Calu3 (cell line): ENCODE results near the gene PKHD1. TPM values are rescaled to one million over a fixed set of nuclear protein-coding genes. Genes with fewer than 3 reads are reported as not detected.
"Not testable (repeated sequence)": the region's sequence is repeated elsewhere in the genome, so short reads cannot be mapped to it uniquely, and the experiment has no call there.

Experiments
- BruUV-seq: library from RNA; stranded (reverse); fragments of 400-500 nt; replicated peaks from 2 replicates; lab custom pipeline; 2021; lab: Mats Ljungman, UMichigan
- CTCF ChIA-PET: fragments of 300-600 bp; sonication (Branson Sonifier 250); formaldehyde crosslinking; loops from one replicate; lab custom pipeline; 2022; ENCODE audit warnings: antibody characterized with exemption; lab: Charles Lee
- DNase-seq: peaks from one replicate; pipeline ENCODE4 v3.0.0; 2022
- H3K27ac Mint-ChIP-seq: one replicate; pipeline ENCODE4 v1.8.0; 2022; ENCODE audit warnings: mixed read lengths; ENCODE audit not compliant: unreplicated experiment
- H3K27me3 Mint-ChIP-seq: one replicate; pipeline ENCODE4 v1.8.0; 2022; ENCODE audit warnings: mixed read lengths; ENCODE audit not compliant: unreplicated experiment
- H3K36me3 Mint-ChIP-seq: one replicate; pipeline ENCODE4 v1.8.0; 2022; ENCODE audit warnings: mild to moderate bottlenecking, moderate library complexity, mixed read lengths; ENCODE audit not compliant: insufficient read depth, unreplicated experiment
- H3K4me1 Mint-ChIP-seq: one replicate; pipeline ENCODE4 v1.8.0; 2022; ENCODE audit warnings: mild to moderate bottlenecking, low read depth, mixed read lengths; ENCODE audit not compliant: unreplicated experiment
- H3K4me3 Mint-ChIP-seq: one replicate; pipeline ENCODE4 v1.8.0; 2022; ENCODE audit warnings: mild to moderate bottlenecking, low read depth, moderate library complexity, mixed read lengths; ENCODE audit not compliant: unreplicated experiment
- H3K9me3 Mint-ChIP-seq: one replicate; pipeline ENCODE4 v1.8.0; 2022; ENCODE audit warnings: low read depth, mixed read lengths; ENCODE audit not compliant: unreplicated experiment
- intact Hi-C: fragments of 100-400 bp; cut with micrococcal nuclease; formaldehyde crosslinking; loops from one replicate; pipeline ENCODE4 v1.10.0; 2022; ENCODE audit not compliant: unreplicated experiment
- total RNA-seq: library from RNA; stranded (reverse); gene quantifications from 2 replicates; pipeline ENCODE4 v1.2.3, GENCODE V29; 2022
- TF ChIP-seq, protein P1 (sequence below): fragments of 200-600 bp; IDR thresholded peaks from one replicate; pipeline ENCODE4 v1.8.0; 2022; ENCODE audit warnings: antibody characterized with exemption; ENCODE audit not compliant: unreplicated experiment

Gene PKHD1
- total RNA-seq, 1 experiment from 2014 or later = 25.2 TPM

DNA sequence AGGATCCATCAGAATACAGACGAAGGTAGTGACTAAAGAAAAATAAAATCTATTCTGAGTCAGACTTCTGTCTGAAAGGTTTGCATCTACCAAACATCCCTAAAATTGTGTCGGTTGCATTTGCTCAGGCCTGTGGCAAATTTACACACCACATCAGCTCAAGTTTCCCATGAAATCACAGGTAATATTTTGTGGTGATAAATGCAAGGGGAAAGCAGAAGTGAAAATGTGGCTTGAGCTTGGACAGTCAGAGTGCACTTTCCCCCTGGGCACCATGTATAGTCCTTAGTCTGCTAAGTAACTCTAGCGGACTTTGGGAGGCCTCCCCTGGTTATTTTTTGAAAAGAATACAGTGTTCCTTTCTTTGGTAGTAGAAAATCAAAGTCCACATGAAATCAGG, 159.1 kb downstream of the PKHD1 start:
- no peaks in the 10 kb centered on the region for H3K9me3 Mint-ChIP-seq
- no peak overlapping the region for H3K4me3 Mint-ChIP-seq
- CTCF ChIA-PET = interaction anchor here (0.5 kb wide), 1 partner anchor 106 kb away, joined by 3 read pairs; no protein-coding TSS in a partner anchor
- intact Hi-C loops = no loop called here
- peaks cover 6% of the 10 kb centered on the region for H3K36me3 Mint-ChIP-seq
- DNase-seq = no peak
- no peaks in the 10 kb centered on the region for H3K4me1 Mint-ChIP-seq
- no peaks in the 10 kb centered on the region for H3K27me3 Mint-ChIP-seq
- TF ChIP-seq, protein P1, sequence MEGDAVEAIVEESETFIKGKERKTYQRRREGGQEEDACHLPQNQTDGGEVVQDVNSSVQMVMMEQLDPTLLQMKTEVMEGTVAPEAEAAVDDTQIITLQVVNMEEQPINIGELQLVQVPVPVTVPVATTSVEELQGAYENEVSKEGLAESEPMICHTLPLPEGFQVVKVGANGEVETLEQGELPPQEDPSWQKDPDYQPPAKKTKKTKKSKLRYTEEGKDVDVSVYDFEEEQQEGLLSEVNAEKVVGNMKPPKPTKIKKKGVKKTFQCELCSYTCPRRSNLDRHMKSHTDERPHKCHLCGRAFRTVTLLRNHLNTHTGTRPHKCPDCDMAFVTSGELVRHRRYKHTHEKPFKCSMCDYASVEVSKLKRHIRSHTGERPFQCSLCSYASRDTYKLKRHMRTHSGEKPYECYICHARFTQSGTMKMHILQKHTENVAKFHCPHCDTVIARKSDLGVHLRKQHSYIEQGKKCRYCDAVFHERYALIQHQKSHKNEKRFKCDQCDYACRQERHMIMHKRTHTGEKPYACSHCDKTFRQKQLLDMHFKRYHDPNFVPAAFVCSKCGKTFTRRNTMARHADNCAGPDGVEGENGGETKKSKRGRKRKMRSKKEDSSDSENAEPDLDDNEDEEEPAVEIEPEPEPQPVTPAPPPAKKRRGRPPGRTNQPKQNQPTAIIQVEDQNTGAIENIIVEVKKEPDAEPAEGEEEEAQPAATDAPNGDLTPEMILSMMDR = no peak
- BruUV-seq = no TSS peak
- H3K27ac Mint-ChIP-seq = no peak overlapping the region

- DNase-seq = no peak
- H3K27ac Mint-ChIP-seq = no peak overlapping the region
- TF ChIP-seq, protein P1 = no peak
Observed at GRCh38 chr6:51927450-51927849, 160.0 kb downstream of the PKHD1 start.

GRCh38 chr6:51926125-51926524, 161.3 kb downstream of the PKHD1 start:
- no peaks in the 10 kb centered on the region for H3K27me3 Mint-ChIP-seq
- H3K9me3 Mint-ChIP-seq = peaks cover 3% of the 10 kb centered on the region
- TF ChIP-seq, protein P1 = no peak
- intact Hi-C loops = no loop called here
- CTCF ChIA-PET = no interaction called here
- H3K4me3 Mint-ChIP-seq = no peak overlapping the region
- no peak for DNase-seq
- no peak overlapping the region for H3K27ac Mint-ChIP-seq
- H3K4me1 Mint-ChIP-seq = no peaks in the 10 kb centered on the region
- H3K36me3 Mint-ChIP-seq = peaks cover 6% of the 10 kb centered on the region
- BruUV-seq = no TSS peak

More at GRCh38 chr6:51927450-51927849, 160.0 kb downstream of the PKHD1 start:
- Mint-ChIP-seq H3K4me1 (no peaks in the 10 kb centered on the region), H3K27me3 (no peaks in the 10 kb centered on the region), H3K4me3 (no peak overlapping the region), H3K36me3 (peaks cover 6% of the 10 kb centered on the region), H3K9me3 (no peaks in the 10 kb centered on the region)
- CTCF ChIA-PET = no interaction called here
- BruUV-seq = no TSS peak
- intact Hi-C loops = no loop called here

- H3K27me3 Mint-ChIP-seq, H3K36me3 Mint-ChIP-seq, H3K4me3 Mint-ChIP-seq, H3K4me1 Mint-ChIP-seq, intact Hi-C loops, BruUV-seq, H3K27ac Mint-ChIP-seq, H3K9me3 Mint-ChIP-seq, CTCF ChIA-PET, DNase-seq: not testable (repeated sequence)
Observed at GRCh38 chr6:51922479-51922878, 164.9 kb downstream of the PKHD1 start.

DNA sequence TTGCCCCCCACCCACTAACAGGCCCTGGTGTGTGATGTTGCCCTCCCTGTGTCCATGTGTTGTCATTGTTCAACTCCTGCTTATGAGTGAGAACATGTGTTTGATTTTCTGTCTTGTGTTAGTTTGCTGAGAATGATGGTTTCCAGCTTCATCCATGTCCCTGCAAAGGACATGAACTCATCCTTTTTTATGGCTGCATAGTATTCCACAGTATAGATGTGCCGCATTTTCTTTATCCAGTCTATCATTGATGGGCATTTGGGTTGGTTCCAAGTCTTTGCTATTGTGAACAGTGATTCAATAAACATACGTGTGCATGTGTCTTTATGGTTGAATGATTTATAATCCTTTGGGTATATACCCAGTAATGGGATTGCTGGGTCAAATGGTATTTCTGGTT, 169.1 kb downstream of the PKHD1 start:
- intact Hi-C loops, H3K36me3 Mint-ChIP-seq, CTCF ChIA-PET, H3K4me3 Mint-ChIP-seq, H3K27ac Mint-ChIP-seq, H3K9me3 Mint-ChIP-seq, BruUV-seq, DNase-seq, H3K27me3 Mint-ChIP-seq, H3K4me1 Mint-ChIP-seq: not testable (repeated sequence)
